Uterus (tissue), 2 donors: ENCODE results near the gene ANKRD55.

Experiments used
- CTCF ChIP-seq, 4 experiments: fragments of 200-600 bp in 2 of 4; fragments of 450-650 bp in 2 of 4; sonication (generic) in 2 of 4; IDR thresholded peaks; one replicate each; pipeline ENCODE4 v1.5.1; 2016 to 2019; ENCODE audit warnings: antibody characterized with exemption in 4 of 4, mild to moderate bottlenecking in 2 of 4, moderate library complexity in 1 of 4
- POLR2A ChIP-seq, 2 donors: fragments of 450-650 bp; IDR thresholded peaks; one replicate each; pipeline ENCODE4 v1.6.1; 2016; ENCODE audit warnings: antibody characterized with exemption in 2 of 2, mild to moderate bottlenecking in 1 of 2, moderate library complexity in 1 of 2

- TF ChIP-seq CTCF (IDR thresholded peaks at IDR 0.05) (no peak), POLR2A (IDR thresholded peaks at IDR 0.05) (no peak)
Measured at GRCh38 chr5:56259002-56259511, 25.9 kb upstream of the ANKRD55 start.
